ENCODE measurements around the gene CACNA1E.

- TF ChIP-seq CTCF (IDR thresholded peaks at IDR 0.05), result no peak
- TF ChIP-seq POLR2A (IDR thresholded peaks at IDR 0.05), result no peak
Observed at GRCh38 chr1:181635110-181635509, 151.8 kb downstream of the CACNA1E start.

Measured in lower leg skin (tissue), 3 donors.